ENCODE results near the gene APMAP.

DNA sequence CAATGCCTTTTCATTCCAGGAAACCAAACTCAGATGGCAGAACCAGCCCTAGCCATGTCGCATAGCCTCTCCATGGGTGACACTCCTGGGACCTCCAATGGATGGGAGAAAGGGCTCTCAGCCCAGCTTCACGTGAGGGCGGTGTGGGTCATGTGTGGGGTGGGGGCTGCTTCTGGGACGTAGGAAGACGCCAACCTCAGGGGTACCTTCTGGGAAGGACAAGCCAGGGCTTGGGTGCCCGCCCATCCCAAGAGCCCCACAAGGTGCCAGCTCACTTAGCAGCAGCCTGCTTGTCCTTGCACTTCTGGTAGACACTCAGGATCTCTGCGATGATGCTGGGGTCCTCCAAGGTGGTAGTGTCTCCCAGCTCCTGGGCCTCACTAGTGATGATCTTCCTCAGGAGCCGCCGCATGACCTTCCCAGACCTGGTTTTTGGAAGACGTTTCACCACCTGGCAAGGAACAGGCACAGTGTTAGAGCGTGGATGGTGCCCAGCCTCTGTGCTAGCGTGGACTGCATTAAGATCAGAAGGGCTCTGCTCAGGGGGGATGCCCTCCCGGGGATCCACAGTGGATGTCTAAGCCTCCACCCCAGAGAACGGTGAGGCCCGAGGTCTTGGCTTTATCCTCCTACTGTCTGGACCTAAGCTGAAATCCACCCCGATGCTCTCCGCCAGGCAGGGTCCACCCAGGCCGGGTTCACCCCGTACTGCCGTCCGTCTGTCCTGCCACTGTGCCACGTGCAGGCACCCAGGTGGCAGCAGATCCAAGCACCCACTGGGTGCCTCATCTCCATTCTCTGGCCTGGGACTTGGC is 15.1 kb upstream of the APMAP start:
- TF ChIP-seq CTCF (IDR thresholded peaks at IDR 0.05; ENCODE audit: low read depth, low read length), result no peak
- no peak for TF ChIP-seq EZH2phosphoT487 (IDR thresholded peaks at IDR 0.05; ENCODE audit: low read depth)

Measured in OCI-LY3 (cell line).